Pancreas (tissue), 10 donors: ENCODE measurements around the gene COL13A1. TPM values are rescaled to one million over a fixed set of nuclear protein-coding genes. Genes with fewer than 3 reads are reported as not detected.

Experiments used
- ATAC-seq, 4 donors: fragments of 200-7000 bp; cut with Tn5 transposase; one replicate each; pipeline versions ENCODE4 v1.8.0 to v1.9.1; 2020; ENCODE audit warnings: mild to moderate bottlenecking in 4 of 4, moderate library complexity in 4 of 4
- DNase-seq, 6 donors: peaks; one replicate each; pipeline ENCODE4 v3.0.0-alpha.2; 2020
- FAIRE-seq: peaks from 2 replicates; lab custom pipeline; 2012; peaks lifted over from hg19 to GRCh38; lab: Jason Lieb, UNC
- H3K27ac ChIP-seq, 4 donors: fragments of 200-600 bp; sonication (generic); 1 replicate in 3 of 4; 2 replicates in 1 of 4; pipeline versions ENCODE4 v1.5.0 to v1.8.0; 2020
- H3K27me3 ChIP-seq, 4 donors: fragments of 200-600 bp; one replicate each; pipeline ENCODE4 v1.8.0; 2021
- H3K36me3 ChIP-seq, 3 donors: fragments of 200-600 bp; sonication (generic) in 1 of 3; one replicate each; pipeline versions ENCODE4 v1.5.0 to v1.8.0; 2020 to 2021
- H3K4me1 ChIP-seq, 3 donors: fragments of 200-600 bp; one replicate each; pipeline ENCODE4 v1.8.0; 2021
- H3K4me3 ChIP-seq, 4 donors: fragments of 200-600 bp; sonication (generic) in 2 of 4; one replicate each; pipeline versions ENCODE4 v1.5.0 to v1.8.0; 2020 to 2021
- H3K9me3 ChIP-seq, 4 donors: fragments of 200-600 bp; one replicate each; pipeline ENCODE4 v1.8.0; 2021
- WGBS, 2 donors: extraction: QIAGEN DNeasy Blood & Tissue Kit; methylation state at CpG; one replicate each; pipeline ENCODE4 v1.1.7; 2013; 5-methylcytosine and 5-hydroxymethylcytosine counted together
- intact Hi-C, 3 donors: fragments of 100-400 bp; cut with DNase I; formaldehyde crosslinking; loops; one replicate each; pipeline versions ENCODE4 v1.11.1 to v1.14.2; 2022
- polyA plus RNA-seq, 2 donors: library from polyadenylated mRNA; stranded (reverse); fragments of 200-250 nt; gene quantifications; one replicate each; pipeline ENCODE4 v1.2.3, GENCODE V29; 2013
- total RNA-seq, 6 donors: library from RNA; stranded (reverse); fragmentation: NEBNext Ultra II Directional in 4 of 6; extraction: Animal tissue kit (Norgen Biotek cat#: 25700) in 4 of 6; gene quantifications; one replicate each; pipeline versions ENCODE4 v1.2.1 to v1.2.4, GENCODE V29; 2021 to 2023
- TF ChIP-seq, protein P1 (sequence below), 4 donors: fragments of 200-600 bp; sonication (generic) in 3 of 4; IDR thresholded peaks; one replicate each; pipeline versions ENCODE4 v1.5.0 to v1.8.0; 2021; ENCODE audit warnings: antibody characterized with exemption in 4 of 4
- donor health status: healthy with polysubstance abuse.
- donor health status: DM: no; HTN: no; CAD: no; lungs with moderate emphysema.
- donor health status: DM: no; HTN: no; CAD: no.
- donor health status: control.
- donor health status: control.
- donor health status: Bipolar disorder and iron deficiency.
- donor health status: DM: yes; HTN: yes; CAD: no.
- donor health status: DM: no; HTN: no; CAD: no.
- donor health status: DM: no; HTN: no; CAD: no.
- donor health status: DM: yes; HTN: yes; CAD: no.

COL13A1 gene
- total and polyA plus RNA-seq, 8 donors = 0.35 to 11.7 (median 0.92) TPM

DNA sequence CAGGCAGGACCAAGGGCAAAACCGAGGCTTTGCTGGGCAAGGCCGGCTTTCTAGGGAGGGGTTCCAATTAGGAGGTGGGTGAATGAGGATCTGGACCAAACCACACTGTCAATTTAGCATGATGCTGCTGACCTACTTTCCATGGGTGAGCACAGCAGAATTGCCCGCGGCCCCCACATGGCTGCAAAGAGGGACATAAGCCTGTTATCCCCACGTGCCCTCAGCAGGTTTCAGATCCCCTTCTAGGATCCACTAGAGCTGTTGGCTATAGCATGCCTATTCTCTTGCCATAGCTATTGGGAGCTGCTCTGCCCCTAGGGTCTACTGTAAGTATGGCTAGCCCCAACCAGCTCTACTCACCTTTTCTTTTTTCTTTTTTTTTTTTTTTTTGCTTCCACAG lies 102.8 kb downstream of the COL13A1 start:
- 93 to 97% methylated on average over 5 of the region's 5 CpGs for WGBS, 2 donors
- intact Hi-C loops = no loop called here
- no peaks in the 10 kb centered on the region for H3K36me3 ChIP-seq
- H3K27me3 ChIP-seq = no peaks in the 10 kb centered on the region
- DNase-seq = no peak
- ATAC-seq = no peak
- H3K4me3 ChIP-seq = no peak overlapping the region
- H3K4me1 ChIP-seq = no peaks in the 10 kb centered on the region
- H3K27ac ChIP-seq = no peak overlapping the region
- H3K9me3 ChIP-seq = no peaks in the 10 kb centered on the region
- no peak for FAIRE-seq
- TF ChIP-seq, protein P1, sequence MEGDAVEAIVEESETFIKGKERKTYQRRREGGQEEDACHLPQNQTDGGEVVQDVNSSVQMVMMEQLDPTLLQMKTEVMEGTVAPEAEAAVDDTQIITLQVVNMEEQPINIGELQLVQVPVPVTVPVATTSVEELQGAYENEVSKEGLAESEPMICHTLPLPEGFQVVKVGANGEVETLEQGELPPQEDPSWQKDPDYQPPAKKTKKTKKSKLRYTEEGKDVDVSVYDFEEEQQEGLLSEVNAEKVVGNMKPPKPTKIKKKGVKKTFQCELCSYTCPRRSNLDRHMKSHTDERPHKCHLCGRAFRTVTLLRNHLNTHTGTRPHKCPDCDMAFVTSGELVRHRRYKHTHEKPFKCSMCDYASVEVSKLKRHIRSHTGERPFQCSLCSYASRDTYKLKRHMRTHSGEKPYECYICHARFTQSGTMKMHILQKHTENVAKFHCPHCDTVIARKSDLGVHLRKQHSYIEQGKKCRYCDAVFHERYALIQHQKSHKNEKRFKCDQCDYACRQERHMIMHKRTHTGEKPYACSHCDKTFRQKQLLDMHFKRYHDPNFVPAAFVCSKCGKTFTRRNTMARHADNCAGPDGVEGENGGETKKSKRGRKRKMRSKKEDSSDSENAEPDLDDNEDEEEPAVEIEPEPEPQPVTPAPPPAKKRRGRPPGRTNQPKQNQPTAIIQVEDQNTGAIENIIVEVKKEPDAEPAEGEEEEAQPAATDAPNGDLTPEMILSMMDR (IDR thresholded peaks at IDR 0.05) = no peak

DNA sequence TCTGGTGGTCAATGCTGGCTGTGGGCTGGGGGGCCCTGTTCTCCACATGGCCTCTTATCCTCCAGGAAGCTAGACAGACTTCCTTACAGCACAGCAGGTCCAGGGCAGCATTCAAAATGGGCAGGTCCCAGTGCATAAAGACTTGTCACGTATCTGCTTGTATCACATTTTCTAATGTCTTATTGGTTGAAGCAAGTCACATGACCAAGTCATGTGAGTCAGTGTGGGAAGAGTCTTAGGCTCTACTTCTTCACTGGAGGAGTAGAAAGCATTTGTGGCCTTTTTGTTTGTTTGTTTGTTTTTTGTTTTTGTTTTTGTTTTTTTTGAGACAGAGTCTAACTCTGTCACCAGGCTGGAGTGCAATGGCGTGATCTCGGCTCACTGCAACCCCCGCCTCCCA lies 104.7 kb downstream of the COL13A1 start:
- H3K4me1 ChIP-seq = no peaks in the 10 kb centered on the region
- DNase-seq = no peak
- intact Hi-C loops = no loop called here
- H3K4me3 ChIP-seq = no peak overlapping the region
- H3K9me3 ChIP-seq = no peaks in the 10 kb centered on the region
- H3K27me3 ChIP-seq = no peaks in the 10 kb centered on the region
- WGBS, 2 donors = 94 to 97% methylated on average over 4 of the region's 4 CpGs
- H3K27ac ChIP-seq = no peak overlapping the region
- no peaks in the 10 kb centered on the region for H3K36me3 ChIP-seq
- TF ChIP-seq, protein P1 (IDR thresholded peaks at IDR 0.05) = no peak
- FAIRE-seq = no peak
- no peak for ATAC-seq

DNA sequence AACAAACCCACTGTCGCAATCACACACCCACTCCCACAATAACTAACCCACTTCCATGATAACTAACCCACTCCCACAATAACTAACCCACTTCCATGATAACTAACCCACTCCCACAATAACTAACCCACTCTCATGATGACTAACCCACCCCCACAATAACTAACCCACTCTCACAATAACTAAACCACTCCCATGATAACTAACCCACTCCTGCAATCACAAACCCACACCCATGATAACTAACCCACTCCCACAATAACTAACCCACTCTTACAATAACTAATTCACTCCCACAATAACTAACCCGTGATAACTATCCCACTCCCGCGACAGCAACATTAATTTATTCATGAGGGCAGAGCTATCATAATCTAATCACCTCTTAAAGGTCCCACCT lies 105.8 kb downstream of the COL13A1 start:
- intact Hi-C loops = no loop called here
- H3K9me3 ChIP-seq = no peaks in the 10 kb centered on the region
- 70 to 80% methylated on average over 4 of the region's 4 CpGs for WGBS, 2 donors
- DNase-seq = no peak
- no peaks in the 10 kb centered on the region for H3K27me3 ChIP-seq
- H3K4me3 ChIP-seq = no peak overlapping the region
- TF ChIP-seq, protein P1 (IDR thresholded peaks at IDR 0.05) = no peak
- no peak for FAIRE-seq
- H3K27ac ChIP-seq = no peak overlapping the region
- no peaks in the 10 kb centered on the region for H3K4me1 ChIP-seq
- H3K36me3 ChIP-seq = no peaks in the 10 kb centered on the region
- no peak for ATAC-seq

DNA sequence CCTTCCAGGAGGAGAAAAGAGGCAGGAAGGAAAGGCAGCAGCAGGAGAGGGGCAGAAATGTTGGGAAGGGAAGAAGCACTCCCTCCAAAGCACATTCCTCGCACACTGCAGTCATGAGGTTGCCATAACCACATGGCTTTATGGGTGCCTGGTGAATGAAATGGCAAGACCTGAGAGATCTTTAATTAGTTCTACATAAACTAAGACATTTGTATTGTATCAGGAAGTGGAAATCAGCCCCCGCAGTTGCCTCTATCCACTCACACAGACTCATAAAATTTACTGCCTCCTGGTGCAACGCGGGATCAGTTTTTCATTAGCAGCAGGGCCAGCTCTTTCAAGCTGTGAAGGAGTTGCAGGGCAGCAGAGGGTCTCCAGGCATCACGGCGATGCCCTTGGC lies 106.4 kb downstream of the COL13A1 start:
- Histone ChIP-seq H3K4me3 (no peak overlapping the region), H3K36me3 (no peaks in the 10 kb centered on the region), H3K9me3 (no peaks in the 10 kb centered on the region), H3K4me1 (no peaks in the 10 kb centered on the region), H3K27ac (no peak overlapping the region), H3K27me3 (no peaks in the 10 kb centered on the region)
- DNase-seq (no peak), FAIRE-seq (no peak), ATAC-seq (no peak)
- 87 to 93% methylated on average over 6 of the region's 6 CpGs for WGBS, 2 donors
- TF ChIP-seq, protein P1 (IDR thresholded peaks at IDR 0.05) = no peak
- intact Hi-C loops = no loop called here

DNA sequence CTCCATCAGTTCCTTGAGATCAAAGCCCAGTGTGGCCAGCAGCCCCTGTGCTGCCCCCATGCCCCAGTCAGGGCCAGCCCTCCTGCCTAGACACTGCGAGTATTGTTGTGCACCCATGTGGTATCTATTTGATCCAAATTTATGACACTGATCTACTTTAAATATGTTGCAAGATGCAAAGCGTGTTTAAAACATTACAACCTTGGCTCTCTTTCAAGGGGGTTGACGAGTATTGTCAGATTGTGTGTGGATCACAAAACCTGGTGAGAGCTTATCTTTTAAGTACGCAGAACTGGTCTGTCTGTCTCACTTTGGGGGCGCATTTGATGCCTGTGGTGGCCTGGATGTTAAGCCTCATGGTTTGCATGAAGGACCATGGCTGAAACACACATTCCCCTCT lies 108.9 kb downstream of the COL13A1 start:
- H3K9me3 ChIP-seq = no peaks in the 10 kb centered on the region
- TF ChIP-seq, protein P1 (IDR thresholded peaks at IDR 0.05) = no peak
- no peaks in the 10 kb centered on the region for H3K27me3 ChIP-seq
- H3K27ac ChIP-seq = no peak overlapping the region
- no peak overlapping the region for H3K4me3 ChIP-seq
- 65 to 73% methylated on average over 5 of the region's 5 CpGs for WGBS, 2 donors
- intact Hi-C loops = loop anchor here in 1 of 3 donors (10.0 kb wide), 1 partner anchor 126 kb away; no protein-coding TSS in a partner anchor
- FAIRE-seq = no peak
- H3K4me1 ChIP-seq = no peaks in the 10 kb centered on the region
- ATAC-seq = no peak
- no peak for DNase-seq
- no peaks in the 10 kb centered on the region for H3K36me3 ChIP-seq
